A673 (cell line): ENCODE results near the gene LYPD4. TPM values are rescaled to one million over a fixed set of nuclear protein-coding genes. Genes with fewer than 3 reads are reported as not detected.
A peak's percentile ranks its signal among the peaks of the same experiment; 100 is the strongest.

Experiments used
- BruUV-seq: library from RNA; stranded (reverse); fragments of 400-500 nt; replicated peaks from 2 replicates; lab custom pipeline; 2021; lab: Mats Ljungman, UMichigan
- CTCF ChIA-PET: fragments of 300-600 bp; sonication (Branson Sonifier 250); formaldehyde crosslinking; loops from one replicate; lab custom pipeline; 2022; ENCODE audit warnings: antibody characterized with exemption; lab: Charles Lee
- POLR2A ChIA-PET: fragments of 300-600 bp; sonication (Branson Sonifier 250); formaldehyde crosslinking; loops from one replicate; lab custom pipeline; 2022; ENCODE audit warnings: antibody characterized with exemption; ENCODE audit not compliant: low non-redundant PET; lab: Charles Lee
- DNase-seq: peaks from one replicate; pipeline ENCODE4 v3.0.0-alpha.2; 2015; ENCODE audit warnings: low spot score
- H3K27ac ChIP-seq: fragments of 200-600 bp; sonication (generic); 2 replicates; pipeline ENCODE4 v1.5.1; 2016; ENCODE audit warnings: mixed run types, low read depth, mild to moderate bottlenecking, mixed read lengths, antibody characterized with exemption, low read length; ENCODE audit not compliant: poor library complexity, severe bottlenecking
- H3K27me3 ChIP-seq: fragments of 200-600 bp; sonication (generic); replicated peaks from 2 replicates; pipeline ENCODE4 v1.6.1; 2017; ENCODE audit warnings: mixed run types, low read depth, mild to moderate bottlenecking, mixed read lengths, antibody characterized with exemption, low read length; ENCODE audit not compliant: insufficient read depth, poor library complexity
- H3K36me3 ChIP-seq: fragments of 200-600 bp; sonication (generic); 2 replicates; pipeline ENCODE4 v1.6.1; 2016; ENCODE audit warnings: mixed run types, mild to moderate bottlenecking, mixed read lengths, antibody characterized with exemption, low read length; ENCODE audit not compliant: insufficient read depth, poor library complexity, severe bottlenecking
- H3K4me1 ChIP-seq: fragments of 200-600 bp; sonication (generic); 2 replicates; pipeline ENCODE4 v1.6.1; 2017; ENCODE audit warnings: mixed run types, mild to moderate bottlenecking, mixed read lengths, antibody characterized with exemption, low read length; ENCODE audit not compliant: insufficient read depth, poor library complexity, severe bottlenecking
- H3K4me3 ChIP-seq: fragments of 200-600 bp; sonication (generic); 2 replicates; pipeline ENCODE4 v1.5.1; 2016; ENCODE audit warnings: low read depth, mixed run types, mild to moderate bottlenecking, mixed read lengths, low read length; ENCODE audit not compliant: poor library complexity, severe bottlenecking
- H3K9me3 ChIP-seq: fragments of 200-600 bp; sonication (generic); 2 replicates; pipeline ENCODE4 v1.6.1; 2016; ENCODE audit warnings: mixed run types, low read depth, mild to moderate bottlenecking, mixed read lengths, antibody characterized with exemption, low read length; ENCODE audit not compliant: poor library complexity, severe bottlenecking
- EZH2 ChIP-seq: fragments of 200-600 bp; sonication (generic); IDR thresholded peaks from 2 replicates; pipeline ENCODE4 v1.6.1; 2017; ENCODE audit warnings: borderline replicate concordance, low read depth, mild to moderate bottlenecking, mixed read lengths, antibody characterized with exemption, low read length; ENCODE audit not compliant: poor library complexity, severe bottlenecking
- intact Hi-C: fragments of 100-400 bp; cut with micrococcal nuclease; formaldehyde crosslinking; loops from one replicate; pipeline ENCODE4 v1.10.0; 2022; ENCODE audit not compliant: unreplicated experiment
- total RNA-seq: library from RNA; stranded (reverse); gene quantifications from 2 replicates; pipeline ENCODE4 v1.2.3, GENCODE V29; 2021
- TF ChIP-seq, protein P1 (sequence below): fragments of 300-800, 200-600 bp; sonication (generic); conservative IDR thresholded peaks from 2 replicates; pipeline ENCODE4 v1.5.1; 2017; ENCODE audit warnings: low read depth, mild to moderate bottlenecking, antibody characterized with exemption, low read length, moderate library complexity, mixed read lengths

LYPD4 gene
- total RNA-seq, 1 experiment from 2014 or later = not detected

DNA sequence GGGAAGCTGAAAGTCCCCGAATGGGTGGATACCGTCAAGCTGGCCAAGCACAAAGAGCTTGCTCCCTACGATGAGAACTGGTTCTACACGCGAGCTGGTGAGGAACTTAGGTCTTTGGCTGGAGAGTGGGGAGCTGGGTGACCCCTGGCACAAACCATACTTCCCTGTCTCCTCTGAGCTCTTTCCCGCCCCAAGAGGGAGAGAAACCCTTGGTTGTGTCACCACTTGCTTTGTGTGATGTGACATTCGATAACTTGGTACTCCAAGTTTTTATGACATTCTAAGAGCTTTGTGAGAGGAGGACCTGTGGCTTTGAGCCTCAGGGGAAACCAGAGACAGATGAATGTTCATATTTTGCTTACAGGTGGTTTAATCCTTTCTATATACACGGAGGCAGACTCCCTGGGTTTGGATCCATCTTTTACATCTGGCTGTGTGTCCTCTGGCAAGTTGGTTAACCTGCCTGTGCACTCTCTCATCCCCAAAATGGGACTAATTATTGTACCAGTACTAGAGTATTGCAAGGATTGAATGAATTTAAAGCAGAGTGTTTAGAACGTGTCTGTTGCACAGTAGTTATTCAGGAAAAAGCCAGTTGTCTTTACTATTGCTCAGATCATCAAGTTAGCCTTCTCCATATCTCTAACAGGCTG is 16.8 kb upstream of the LYPD4 start:
- TF ChIP-seq, protein P1, sequence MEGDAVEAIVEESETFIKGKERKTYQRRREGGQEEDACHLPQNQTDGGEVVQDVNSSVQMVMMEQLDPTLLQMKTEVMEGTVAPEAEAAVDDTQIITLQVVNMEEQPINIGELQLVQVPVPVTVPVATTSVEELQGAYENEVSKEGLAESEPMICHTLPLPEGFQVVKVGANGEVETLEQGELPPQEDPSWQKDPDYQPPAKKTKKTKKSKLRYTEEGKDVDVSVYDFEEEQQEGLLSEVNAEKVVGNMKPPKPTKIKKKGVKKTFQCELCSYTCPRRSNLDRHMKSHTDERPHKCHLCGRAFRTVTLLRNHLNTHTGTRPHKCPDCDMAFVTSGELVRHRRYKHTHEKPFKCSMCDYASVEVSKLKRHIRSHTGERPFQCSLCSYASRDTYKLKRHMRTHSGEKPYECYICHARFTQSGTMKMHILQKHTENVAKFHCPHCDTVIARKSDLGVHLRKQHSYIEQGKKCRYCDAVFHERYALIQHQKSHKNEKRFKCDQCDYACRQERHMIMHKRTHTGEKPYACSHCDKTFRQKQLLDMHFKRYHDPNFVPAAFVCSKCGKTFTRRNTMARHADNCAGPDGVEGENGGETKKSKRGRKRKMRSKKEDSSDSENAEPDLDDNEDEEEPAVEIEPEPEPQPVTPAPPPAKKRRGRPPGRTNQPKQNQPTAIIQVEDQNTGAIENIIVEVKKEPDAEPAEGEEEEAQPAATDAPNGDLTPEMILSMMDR = no peak
- TF ChIP-seq EZH2 = no peak
- ChIA-PET POLR2A (no interaction called here), CTCF (no interaction called here)
- Histone ChIP-seq H3K27me3 (no peaks in the 10 kb centered on the region), H3K9me3 (no peaks in the 10 kb centered on the region), H3K4me1 (peaks cover 48% of the 10 kb centered on the region), H3K36me3 (peaks cover 55% of the 10 kb centered on the region), H3K27ac (peak overlapping the region; percentile 97), H3K4me3 (peak overlapping the region; percentile 87)
- BruUV-seq = TSS peak; percentile 38
- intact Hi-C loops = no loop called here
- DNase-seq = no peak

DNA sequence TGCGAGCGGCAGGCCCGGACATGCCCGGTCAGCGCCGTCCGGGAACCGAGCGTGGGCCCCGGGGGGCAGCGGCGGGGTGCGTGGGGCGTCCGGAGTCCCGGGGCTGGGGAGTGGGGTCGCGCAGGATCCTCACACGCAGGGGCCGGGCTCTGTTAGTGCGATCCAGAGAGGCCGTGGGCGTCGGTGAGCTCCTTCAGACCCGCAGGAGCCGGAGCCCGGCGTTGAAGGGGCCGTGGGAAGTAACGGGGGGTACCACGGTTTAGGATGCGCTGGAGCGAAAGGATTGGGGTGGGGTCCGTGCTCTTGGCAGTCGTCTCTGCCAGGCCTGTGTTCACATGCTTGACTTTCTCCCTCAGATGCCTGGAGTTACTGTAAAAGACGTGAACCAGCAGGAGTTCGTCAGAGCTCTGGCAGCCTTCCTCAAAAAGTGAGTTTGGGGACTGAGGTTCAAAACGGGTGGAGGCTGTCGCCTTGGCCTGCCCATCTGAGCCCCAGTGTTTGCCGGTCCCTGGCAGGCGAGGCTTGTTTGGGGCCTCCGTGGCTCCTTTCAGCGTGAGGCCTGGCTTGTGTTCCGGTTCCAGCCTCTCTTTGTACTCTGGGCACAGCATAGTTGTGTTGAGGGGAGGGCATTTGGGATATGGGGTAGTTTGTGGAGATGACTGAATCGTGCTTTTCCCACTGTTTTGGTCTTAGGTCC is 16.1 kb upstream of the LYPD4 start:
- peak overlapping the region; percentile 97 for H3K27ac ChIP-seq
- no peak for TF ChIP-seq EZH2
- TF ChIP-seq, protein P1 = no peak
- peak overlapping the region; percentile 87 for H3K4me3 ChIP-seq
- H3K4me1 ChIP-seq = peaks cover 45% of the 10 kb centered on the region
- no TSS peak for BruUV-seq
- POLR2A ChIA-PET = no interaction called here
- no peak for DNase-seq
- H3K9me3 ChIP-seq = no peaks in the 10 kb centered on the region
- peaks cover 50% of the 10 kb centered on the region for H3K36me3 ChIP-seq
- CTCF ChIA-PET = no interaction called here
- intact Hi-C loops = no loop called here
- H3K27me3 ChIP-seq = no peaks in the 10 kb centered on the region

DNA sequence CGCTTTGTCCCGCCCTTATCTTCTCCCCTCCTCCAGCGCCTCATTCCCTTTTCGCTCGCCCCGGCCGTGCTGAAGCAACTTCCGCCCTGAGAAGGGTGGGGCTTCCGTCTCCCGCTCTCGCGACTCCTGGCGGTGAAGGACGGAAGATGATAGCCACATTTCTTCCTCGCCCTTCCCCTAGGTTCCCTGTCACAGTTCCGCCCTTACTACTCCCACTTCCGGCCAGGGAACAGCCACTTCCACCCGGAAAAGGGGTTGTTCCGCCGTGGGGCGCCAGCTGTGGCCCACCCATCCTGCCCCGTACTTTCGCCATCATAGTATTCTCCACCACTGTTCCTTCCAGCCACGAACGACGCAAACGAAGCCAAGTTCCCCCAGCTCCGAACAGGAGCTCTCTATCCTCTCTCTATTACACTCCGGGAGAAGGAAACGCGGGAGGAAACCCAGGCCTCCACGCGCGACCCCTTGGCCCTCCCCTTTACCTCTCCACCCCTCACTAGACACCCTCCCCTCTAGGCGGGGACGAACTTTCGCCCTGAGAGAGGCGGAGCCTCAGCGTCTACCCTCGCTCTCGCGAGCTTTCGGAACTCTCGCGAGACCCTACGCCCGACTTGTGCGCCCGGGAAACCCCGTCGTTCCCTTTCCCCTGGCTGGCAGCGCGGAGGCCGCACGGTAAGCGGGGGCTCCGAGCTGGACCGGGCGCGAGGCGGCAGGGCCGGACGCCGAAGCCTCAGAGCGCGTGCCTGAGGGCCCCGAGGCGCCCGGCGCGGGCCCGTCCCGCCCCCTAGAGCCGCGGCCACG is 15.3 kb upstream of the LYPD4 start, which contains the start of gene RPS19:
RPS19 (plus strand) TSS at position 638 of the 801 bp plus-strand sequence. CDS start 520 bp downstream, outside the sequence.
- H3K27ac ChIP-seq = peak within 1 kb of the TSS; percentile 97
- CTCF ChIA-PET = interaction anchor here (0.6 to 0.7 kb wide), 2 partner anchors 12 to 21 kb away, joined by 3 to 5 read pairs; no protein-coding TSS in a partner anchor

More for the DNA sequence above, 15.3 kb upstream of the LYPD4 start, which contains the start of gene RPS19:
- BruUV-seq = no TSS peak
- H3K4me1 ChIP-seq = peaks cover 45% of the 10 kb centered on the region
- peaks cover 43% of the 10 kb centered on the region for H3K36me3 ChIP-seq
- POLR2A ChIA-PET = interaction anchor here (0.7 kb wide), 1 partner anchor 213 kb away, joined by 3 read pairs; no protein-coding TSS in a partner anchor
- no peaks in the 10 kb centered on the region for H3K27me3 ChIP-seq
- DNase-seq = peak; percentile 99
- intact Hi-C loops = loop anchor here (1.0 kb wide), 1 partner anchor 23 kb away; the partner anchor contains the start of gene ARHGEF1
- TF ChIP-seq EZH2 = no peak
- TF ChIP-seq, protein P1 = peak; percentile 68
- H3K9me3 ChIP-seq = no peaks in the 10 kb centered on the region
- peak within 1 kb of the TSS; percentile 87 for H3K4me3 ChIP-seq
